ENCODE results near the gene ZFP36L2. TPM values are rescaled to one million over a fixed set of nuclear protein-coding genes. Genes with fewer than 3 reads are reported as not detected.

The ZFP36L2 gene
- total and polyA plus RNA-seq, 2 donors (not counting 3 experiments of a cell fraction or from before 2014, with no cell fraction given): 14.5 to 75.9 TPM

DNA sequence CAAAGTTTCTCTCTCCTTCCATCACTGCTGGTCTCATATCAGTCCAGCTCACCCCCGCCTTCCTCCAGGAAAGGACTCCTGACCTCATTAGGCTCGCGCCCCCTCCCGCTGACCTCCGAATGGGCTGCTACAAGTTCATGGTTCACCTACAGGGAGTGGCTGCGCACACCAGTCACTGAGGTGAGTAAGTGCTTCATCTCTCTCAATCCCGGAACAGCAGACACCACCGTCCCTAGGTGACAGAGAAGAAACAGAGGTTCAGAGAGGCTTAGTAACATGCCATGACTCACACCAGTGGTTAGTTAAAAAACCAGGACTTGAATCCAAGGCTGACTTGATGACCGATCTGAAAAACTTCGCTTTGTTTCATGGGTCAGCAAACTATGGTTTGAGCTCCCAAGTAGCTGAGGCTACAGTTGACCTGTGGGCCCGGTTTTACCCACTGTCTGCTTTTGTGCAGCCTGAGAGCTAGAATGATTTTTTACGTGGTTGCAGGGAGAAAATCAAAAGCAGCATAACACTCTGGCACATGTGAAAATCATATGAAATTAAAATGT is 42.0 kb downstream of the ZFP36L2 start:
- Histone ChIP-seq H3K79me2 (ENCODE audit: control insufficient read depth, insufficient read depth, low read length) (no peaks in the 10 kb centered on the region), H3K36me3 (ENCODE audit: control insufficient read depth in 2 of 2, extremely low read depth in 1 of 2, insufficient read depth in 2 of 2, low read length in 2 of 2) (no peaks in the 10 kb centered on the region), H3K9me3 (replicated peaks; ENCODE audit: control insufficient read depth, insufficient read depth, low read length) (no peaks in the 10 kb centered on the region), H2AFZ (ENCODE audit: low read depth, low read length) (no peak overlapping the region), H3K27ac (ENCODE audit: insufficient read depth, low read depth, low read length) (no peak overlapping the region), H3K27me3 (ENCODE audit: control insufficient read depth in 2 of 2, insufficient read depth in 2 of 2, low read length in 2 of 2) (no peaks in the 10 kb centered on the region), H3K4me3 (replicated peaks in 1 of 3; ENCODE audit: insufficient read depth in 1 of 3, low read depth in 1 of 3, low read length in 3 of 3) (no peak overlapping the region), H4K20me1 (replicated peaks; ENCODE audit: control insufficient read depth, extremely low read depth, insufficient read depth, low read length) (no peaks in the 10 kb centered on the region), H3K4me2 (ENCODE audit: insufficient read depth, low read length) (no peak overlapping the region), H3K4me1 (ENCODE audit: control insufficient read depth, extremely low read depth, insufficient read depth, low read length) (peaks cover 14% of the 10 kb centered on the region), H3K9ac (replicated peaks; ENCODE audit: extremely low read depth, insufficient read depth, low read length) (no peak overlapping the region), H3K9me1 (replicated peaks; ENCODE audit: control insufficient read depth, extremely low read depth, insufficient read depth, low read length) (no peaks in the 10 kb centered on the region)
- ChIA-PET POLR2A (no interaction called here), CTCF (interaction anchor here (1.2 kb wide), 1 partner anchor 10 kb away, joined by 3 read pairs; no protein-coding TSS in a partner anchor)
- BruUV-seq (replicated peaks): TSS peak; percentile 78
- dilution Hi-C loops (cut with MboI; ENCODE audit: extremely low pct_ligation_motif_present, low sequenced_read_pairs) (no loop called here), intact Hi-C loops (cut with micrococcal nuclease) (no loop called here)
- no peak for DNase-seq (ENCODE audit: low read depth, low spot score)
- no peak for FAIRE-seq
- TF ChIP-seq, protein P1, sequence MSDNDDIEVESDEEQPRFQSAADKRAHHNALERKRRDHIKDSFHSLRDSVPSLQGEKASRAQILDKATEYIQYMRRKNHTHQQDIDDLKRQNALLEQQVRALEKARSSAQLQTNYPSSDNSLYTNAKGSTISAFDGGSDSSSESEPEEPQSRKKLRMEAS (IDR thresholded peaks at IDR 0.05; ENCODE audit: insufficient read depth, insufficient read length): no peak
- TF ChIP-seq POLR2AphosphoS5 (IDR thresholded peaks at IDR 0.05; ENCODE audit: insufficient read depth, low read depth, low read length): no peak

DNA sequence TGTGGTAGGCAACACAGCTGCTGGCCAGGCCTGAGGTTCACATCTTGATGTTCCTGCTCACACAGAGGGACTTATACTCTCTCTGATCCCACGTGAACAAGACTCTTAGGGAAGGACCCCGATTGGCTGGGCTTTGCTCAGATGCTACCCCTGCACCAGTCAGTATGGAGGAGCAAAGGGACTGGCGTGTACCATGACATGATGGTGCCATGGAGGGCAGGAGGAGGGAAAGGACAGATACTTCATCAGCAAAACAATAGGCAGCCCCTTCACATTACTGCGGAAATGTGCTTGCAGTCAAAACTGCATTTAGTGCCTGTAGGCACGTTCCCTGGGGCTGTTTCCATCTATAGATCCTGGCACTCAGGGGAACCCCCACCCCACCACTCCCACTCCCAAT is 42.7 kb downstream of the ZFP36L2 start:
- no peaks in the 10 kb centered on the region for H3K27me3 ChIP-seq (ENCODE audit: control insufficient read depth in 2 of 2, insufficient read depth in 2 of 2, low read length in 2 of 2)
- H3K9me3 ChIP-seq (replicated peaks; ENCODE audit: control insufficient read depth, insufficient read depth, low read length): no peaks in the 10 kb centered on the region
- H4K20me1 ChIP-seq (replicated peaks; ENCODE audit: control insufficient read depth, extremely low read depth, insufficient read depth, low read length): no peaks in the 10 kb centered on the region
- H3K9ac ChIP-seq (replicated peaks; ENCODE audit: extremely low read depth, insufficient read depth, low read length): no peak overlapping the region
- no TSS peak for BruUV-seq (replicated peaks)
- POLR2A ChIA-PET: no interaction called here
- CTCF ChIA-PET: interaction anchor here (1.2 kb wide), 1 partner anchor 9 kb away, joined by 3 read pairs; no protein-coding TSS in a partner anchor
- H3K36me3 ChIP-seq (ENCODE audit: control insufficient read depth in 2 of 2, extremely low read depth in 1 of 2, insufficient read depth in 2 of 2, low read length in 2 of 2): no peaks in the 10 kb centered on the region
- no peak overlapping the region for H3K27ac ChIP-seq (ENCODE audit: insufficient read depth, low read depth, low read length)
- H3K9me1 ChIP-seq (replicated peaks; ENCODE audit: control insufficient read depth, extremely low read depth, insufficient read depth, low read length): no peaks in the 10 kb centered on the region
- no peak overlapping the region for H2AFZ ChIP-seq (ENCODE audit: low read depth, low read length)
- DNase-seq (ENCODE audit: low read depth, low spot score) (no peak), FAIRE-seq (no peak)
- H3K4me2 ChIP-seq (ENCODE audit: insufficient read depth, low read length): no peak overlapping the region
- dilution Hi-C loops (cut with MboI; ENCODE audit: extremely low pct_ligation_motif_present, low sequenced_read_pairs): no loop called here
- H3K4me1 ChIP-seq (ENCODE audit: control insufficient read depth, extremely low read depth, insufficient read depth, low read length): peaks cover 19% of the 10 kb centered on the region
- TF ChIP-seq, protein P1 (IDR thresholded peaks at IDR 0.05; ENCODE audit: insufficient read depth, insufficient read length): no peak
- no peak for TF ChIP-seq JUN (IDR thresholded peaks at IDR 0.05; ENCODE audit: borderline replicate concordance, insufficient read depth, insufficient read length, low read depth)
- no peak for TF ChIP-seq MYC (IDR thresholded peaks at IDR 0.05; ENCODE audit: low read depth, low read length)
- TF ChIP-seq GATA2 (IDR thresholded peaks at IDR 0.05; ENCODE audit: insufficient read depth, insufficient read length, low read depth, low read length): no peak
- no peak for TF ChIP-seq EZH2 (IDR thresholded peaks at IDR 0.05; ENCODE audit: borderline replicate concordance, low read depth, low read length, severe bottlenecking)
- no peak overlapping the region for H3K4me3 ChIP-seq (replicated peaks in 1 of 3; ENCODE audit: insufficient read depth in 1 of 3, low read depth in 1 of 3, low read length in 3 of 3)
- H3K79me2 ChIP-seq (ENCODE audit: control insufficient read depth, insufficient read depth, low read length): no peaks in the 10 kb centered on the region
- intact Hi-C loops (cut with micrococcal nuclease): no loop called here
